Measurements from ENCODE around the gene SPINT1. TPM values are rescaled to one million over a fixed set of nuclear protein-coding genes. Genes with fewer than 3 reads are reported as not detected.

The SPINT1 gene, protein sequence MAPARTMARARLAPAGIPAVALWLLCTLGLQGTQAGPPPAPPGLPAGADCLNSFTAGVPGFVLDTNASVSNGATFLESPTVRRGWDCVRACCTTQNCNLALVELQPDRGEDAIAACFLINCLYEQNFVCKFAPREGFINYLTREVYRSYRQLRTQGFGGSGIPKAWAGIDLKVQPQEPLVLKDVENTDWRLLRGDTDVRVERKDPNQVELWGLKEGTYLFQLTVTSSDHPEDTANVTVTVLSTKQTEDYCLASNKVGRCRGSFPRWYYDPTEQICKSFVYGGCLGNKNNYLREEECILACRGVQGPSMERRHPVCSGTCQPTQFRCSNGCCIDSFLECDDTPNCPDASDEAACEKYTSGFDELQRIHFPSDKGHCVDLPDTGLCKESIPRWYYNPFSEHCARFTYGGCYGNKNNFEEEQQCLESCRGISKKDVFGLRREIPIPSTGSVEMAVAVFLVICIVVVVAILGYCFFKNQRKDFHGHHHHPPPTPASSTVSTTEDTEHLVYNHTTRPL
- 1 to 10 TPM in 2 of 10 donors, under 1 TPM in 7, not detected in 1; 0.17 to 1.9 (median 0.47) TPM for total RNA-seq
- polyA plus RNA-seq: under 1 TPM; 0.22 to 0.43 TPM
- long read RNA-seq, donor 1, partial matches to known transcripts: 1 of 5 reads
- long read RNA-seq, donor 1, other reads (novel, unspliced or antisense): 1 of 5 reads
- long read RNA-seq, donor 2, partial matches to known transcripts: 1 of 2 reads
- long read RNA-seq, donor 2, other reads (novel, unspliced or antisense): 0 of 2 reads
- long read RNA-seq, donor 3, partial matches to known transcripts: 0 of 2 reads
- long read RNA-seq, donor 3, other reads (novel, unspliced or antisense): 1 of 2 reads

DNA sequence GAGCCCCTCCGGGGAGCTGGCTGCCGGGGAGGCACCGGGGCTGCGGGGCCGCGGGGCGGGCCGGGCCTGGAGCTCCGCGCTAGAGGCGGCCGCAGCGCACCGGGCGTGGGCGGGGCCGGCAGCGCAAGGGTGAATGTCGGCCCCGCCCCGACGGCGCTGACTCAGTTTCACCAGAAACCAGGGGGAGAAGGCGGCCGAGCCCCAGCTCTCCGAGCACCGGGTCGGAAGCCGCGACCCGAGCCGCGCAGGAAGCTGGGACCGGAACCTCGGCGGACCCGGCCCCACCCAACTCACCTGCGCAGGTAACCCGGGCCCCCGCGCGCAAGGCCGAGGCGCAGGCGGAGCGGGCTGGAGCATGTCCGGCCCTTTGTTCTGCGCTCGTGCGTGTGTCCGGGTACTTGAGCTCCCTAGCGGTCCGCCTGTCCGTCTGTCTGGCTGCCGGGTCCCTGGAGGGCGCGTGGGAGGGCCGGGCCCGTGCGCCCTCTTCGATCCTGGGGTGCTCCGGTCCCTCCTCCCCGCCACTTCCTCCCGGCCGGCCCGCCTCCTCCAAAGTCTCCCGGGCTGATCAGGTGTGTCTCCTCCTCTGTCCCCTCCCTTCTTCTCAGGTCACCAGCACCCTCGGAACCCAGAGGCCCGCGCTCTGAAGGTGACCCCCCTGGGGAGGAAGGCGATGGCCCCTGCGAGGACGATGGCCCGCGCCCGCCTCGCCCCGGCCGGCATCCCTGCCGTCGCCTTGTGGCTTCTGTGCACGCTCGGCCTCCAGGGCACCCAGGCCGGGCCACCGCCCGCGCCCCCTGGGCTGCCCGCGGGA, at the start of gene SPINT1:
TSS of gene SPINT1 (plus strand) at position 164 of the 811 bp plus-strand sequence. CDS start at position 671, 507 bp downstream.
- H3K4me3 ChIP-seq: peak within 1 kb of the TSS; percentile 25 to 65 (median 50)
- DNase-seq (peak in 1 of 2 donors; percentile 20), ATAC-seq (peak in 6 of 8 donors; percentile 8 to 41 (median 18))
- peaks cover 9 to 43% (median 35%) of the 10 kb centered on the region in 7 donors for H3K27me3 ChIP-seq
- H3K27ac ChIP-seq: no peak within 1 kb of the TSS
- H3K9me3 ChIP-seq: no peaks in the 10 kb centered on the region
- TF ChIP-seq CTCF (IDR thresholded peaks at IDR 0.05): no peak
- intact Hi-C loops (cut with DNase I): no loop called here
- no peaks in the 10 kb centered on the region for H3K36me3 ChIP-seq
- 0 to 1% methylated on average over 85 to 89 of the region's 89 CpGs for WGBS, 2 donors
- H3K4me1 ChIP-seq: peaks cover 10 to 41% (median 13%) of the 10 kb centered on the region in 9 donors

GRCh38 chr15:40796041-40796440, 47.8 kb upstream of the SPINT1 start:
- no peak for TF ChIP-seq CTCF (IDR thresholded peaks at IDR 0.05)
- H3K4me1 ChIP-seq: peaks cover 0 to 34% (median 20%) of the 10 kb centered on the region in 9 donors
- peaks cover 0 to 35% (median 0%) of the 10 kb centered on the region in 9 donors for H3K36me3 ChIP-seq
- DNase-seq: no peak
- WGBS, 2 donors: 60 to 65% methylated on average over 2 of the region's 2 CpGs
- H3K4me3 ChIP-seq: no peak overlapping the region
- intact Hi-C loops (cut with DNase I): no loop called here
- no peaks in the 10 kb centered on the region for H3K27me3 ChIP-seq
- no peak for ATAC-seq
- no peaks in the 10 kb centered on the region for H3K9me3 ChIP-seq
- H3K27ac ChIP-seq: peak overlapping the region in 1 of 10 donors; percentile 25

DNA sequence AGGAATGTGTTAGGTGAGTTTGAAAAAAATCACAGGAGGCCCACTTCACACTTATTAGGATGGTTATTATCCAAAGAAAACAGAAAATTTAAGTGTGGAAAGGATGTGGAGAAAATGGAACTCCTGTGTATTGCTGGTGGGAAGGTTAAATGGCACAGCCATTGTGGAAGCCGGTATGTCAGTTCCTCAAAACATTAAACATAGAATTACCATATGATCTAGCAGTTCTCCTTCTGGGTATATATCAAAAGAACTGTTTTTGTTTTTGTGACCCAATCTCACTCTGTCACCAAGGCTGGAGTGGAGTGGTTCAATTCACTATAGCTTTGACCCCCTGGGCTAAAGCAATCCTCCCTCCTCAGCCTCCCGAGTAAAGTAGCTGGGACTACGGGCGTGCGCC, 47.3 kb upstream of the SPINT1 start:
- TF ChIP-seq CTCF (IDR thresholded peaks at IDR 0.05): no peak
- Histone ChIP-seq H3K36me3 (peaks cover 0 to 30% (median 0%) of the 10 kb centered on the region in 9 donors), H3K27me3 (no peaks in the 10 kb centered on the region), H3K27ac (peak overlapping the region in 1 of 10 donors; percentile 25), H3K4me3 (no peak overlapping the region), H3K9me3 (no peaks in the 10 kb centered on the region), H3K4me1 (peaks cover 0 to 34% (median 20%) of the 10 kb centered on the region in 9 donors)
- WGBS, 2 donors: 94 to 97% methylated on average over 5 of the region's 5 CpGs
- ATAC-seq (no peak), DNase-seq (no peak)
- intact Hi-C loops (cut with DNase I): no loop called here

Measured in heart right ventricle (tissue), 16 donors.